Breast epithelium (tissue), 4 donors: ENCODE data around the gene DNAH10. TPM values are rescaled to one million over a fixed set of nuclear protein-coding genes. Genes with fewer than 3 reads are reported as not detected.

Source experiments
- DNase-seq, 2 donors: peaks; one replicate each; pipeline ENCODE4 v3.0.0-alpha.2; 2019; ENCODE audit warnings: low spot score in 2 of 2
- H3K27ac ChIP-seq, 2 donors: fragments of 200-600 bp; sonication (generic) in 1 of 2; one replicate each; pipeline ENCODE4 v1.5.1; 2016 to 2019; ENCODE audit warnings: mild to moderate bottlenecking in 1 of 2
- H3K27me3 ChIP-seq, 2 donors: fragments of 200-600 bp; sonication (generic) in 1 of 2; one replicate each; pipeline versions ENCODE4 v1.5.1 to v1.6.0; 2017 to 2019; ENCODE audit warnings: control low read depth in 1 of 2, mild to moderate bottlenecking in 1 of 2
- H3K36me3 ChIP-seq: fragments of 200-600 bp; one replicate; pipeline ENCODE4 v1.5.1; 2019
- H3K4me1 ChIP-seq, 2 donors: fragments of 200-600 bp; sonication (generic); one replicate each; pipeline ENCODE4 v1.5.1; 2016 to 2019; ENCODE audit warnings: control low read depth in 1 of 2
- H3K4me3 ChIP-seq, 3 donors: fragments of 200-600 bp; sonication (generic); 1 replicate in 2 of 3; 2 replicates in 1 of 3; pipeline ENCODE4 v1.5.1; 2016 to 2019; ENCODE audit warnings: mild to moderate bottlenecking in 3 of 3, moderate library complexity in 2 of 3
- H3K9me3 ChIP-seq, 2 donors: fragments of 200-600 bp; sonication (generic) in 1 of 2; one replicate each; pipeline ENCODE4 v1.5.1; 2016 to 2019; ENCODE audit warnings: control low read depth in 1 of 2
- CTCF ChIP-seq, 3 donors: fragments of 450-650 bp; IDR thresholded peaks; one replicate each; pipeline ENCODE4 v1.5.1; 2016 to 2017; ENCODE audit warnings: antibody characterized with exemption in 3 of 3, mild to moderate bottlenecking in 3 of 3, moderate library complexity in 3 of 3
- POLR2A ChIP-seq: fragments of 450-650 bp; IDR thresholded peaks from one replicate; pipeline ENCODE4 v1.6.1; 2016; ENCODE audit warnings: antibody characterized with exemption, mild to moderate bottlenecking, moderate library complexity
- POLR2AphosphoS5 ChIP-seq, 3 donors: sonication (generic); formaldehyde crosslinking; IDR thresholded peaks; one replicate each; pipeline ENCODE4 v1.6.1; 2017; ENCODE audit warnings: antibody characterized with exemption in 3 of 3
- intact Hi-C: fragments of 100-400 bp; cut with DNase I; formaldehyde crosslinking; loops from one replicate; pipeline ENCODE4 v1.15.1; 2023; ENCODE audit warnings: low total_unique reads
- total RNA-seq, 3 donors: library from RNA; depleted of rRNA; stranded (reverse); fragments of >200 nt; gene quantifications; one replicate each; pipeline ENCODE4 v1.1.0, GENCODE V29; 2016

Gene DNAH10
- total RNA-seq, 3 donors from 2014 or later, result under 0.01 to 0.44 (median 0.33) TPM

DNA sequence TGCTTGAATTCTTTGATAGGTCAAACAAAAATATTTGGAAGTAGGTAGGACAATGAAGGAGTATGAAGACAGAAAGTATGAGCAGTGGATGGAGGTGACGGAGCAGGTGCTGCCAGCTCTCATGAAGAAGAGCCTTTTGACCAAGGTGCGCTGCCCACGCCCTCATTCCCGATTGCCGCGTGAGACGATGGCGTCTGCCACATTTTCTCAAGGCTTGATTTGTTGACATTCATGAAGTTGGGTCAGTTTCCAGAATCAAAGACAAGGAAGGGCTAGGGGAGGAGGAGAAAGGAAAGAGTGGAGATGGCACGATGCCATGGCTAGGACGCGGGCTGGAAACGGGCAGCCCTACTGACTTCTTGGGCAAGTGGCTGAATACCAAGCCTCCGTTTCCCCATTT lies 37.1 kb downstream of the DNAH10 start:
- Histone ChIP-seq H3K36me3 (no peaks in the 10 kb centered on the region), H3K9me3 (no peaks in the 10 kb centered on the region), H3K27me3 (no peaks in the 10 kb centered on the region), H3K4me1 (no peaks in the 10 kb centered on the region), H3K27ac (no peak overlapping the region), H3K4me3 (no peak overlapping the region)
- TF ChIP-seq CTCF (IDR thresholded peaks at IDR 0.05) (no peak), POLR2A (no peak), POLR2AphosphoS5 (IDR thresholded peaks at IDR 0.05) (no peak)
- intact Hi-C loops, result no loop called here
- no peak for DNase-seq

- TF ChIP-seq POLR2AphosphoS5 (IDR thresholded peaks at IDR 0.05), result no peak
- TF ChIP-seq CTCF (IDR thresholded peaks at IDR 0.05), result peak in 1 of 3 donors; percentile 31
- Histone ChIP-seq H3K9me3 (no peaks in the 10 kb centered on the region), H3K4me3 (no peak overlapping the region), H3K27me3 (no peaks in the 10 kb centered on the region), H3K36me3 (no peaks in the 10 kb centered on the region), H3K4me1 (no peaks in the 10 kb centered on the region), H3K27ac (no peak overlapping the region)
- no peak for DNase-seq
- intact Hi-C loops, result no loop called here
Observed at GRCh38 chr12:123801573-123802178, 39.6 kb downstream of the DNAH10 start.

DNA sequence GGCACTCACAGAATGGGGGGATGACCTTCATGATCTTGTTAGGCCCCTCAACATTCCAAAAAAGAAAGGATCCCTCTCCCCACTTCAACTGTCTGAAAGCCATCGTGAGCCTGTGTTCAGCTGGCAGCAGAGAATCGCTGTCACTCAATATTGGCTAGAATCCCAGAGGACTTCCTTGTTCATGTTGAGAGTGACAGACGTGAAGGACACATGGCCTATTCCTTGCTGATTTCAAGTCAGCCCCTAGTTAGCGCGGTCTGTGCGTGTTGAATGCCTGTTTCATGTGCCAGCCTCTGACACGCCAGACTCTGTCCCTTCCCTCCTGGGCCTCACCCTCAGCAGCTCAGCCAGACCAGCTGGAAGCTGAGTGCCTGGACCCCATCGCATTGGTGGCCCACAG lies 43.1 kb downstream of the DNAH10 start:
- no peak overlapping the region for H3K27ac ChIP-seq
- no peak overlapping the region for H3K4me3 ChIP-seq
- H3K9me3 ChIP-seq, result no peaks in the 10 kb centered on the region
- TF ChIP-seq POLR2A, result no peak
- no peak for TF ChIP-seq CTCF (IDR thresholded peaks at IDR 0.05)
- no peak for TF ChIP-seq POLR2AphosphoS5 (IDR thresholded peaks at IDR 0.05)
- no peaks in the 10 kb centered on the region for H3K36me3 ChIP-seq
- intact Hi-C loops, result no loop called here
- no peaks in the 10 kb centered on the region for H3K4me1 ChIP-seq
- DNase-seq, result no peak
- no peaks in the 10 kb centered on the region for H3K27me3 ChIP-seq

- no peaks in the 10 kb centered on the region for H3K27me3 ChIP-seq
- intact Hi-C loops, result no loop called here
Observed at GRCh38 chr12:123807002-123807401, 44.9 kb downstream of the DNAH10 start.

DNA sequence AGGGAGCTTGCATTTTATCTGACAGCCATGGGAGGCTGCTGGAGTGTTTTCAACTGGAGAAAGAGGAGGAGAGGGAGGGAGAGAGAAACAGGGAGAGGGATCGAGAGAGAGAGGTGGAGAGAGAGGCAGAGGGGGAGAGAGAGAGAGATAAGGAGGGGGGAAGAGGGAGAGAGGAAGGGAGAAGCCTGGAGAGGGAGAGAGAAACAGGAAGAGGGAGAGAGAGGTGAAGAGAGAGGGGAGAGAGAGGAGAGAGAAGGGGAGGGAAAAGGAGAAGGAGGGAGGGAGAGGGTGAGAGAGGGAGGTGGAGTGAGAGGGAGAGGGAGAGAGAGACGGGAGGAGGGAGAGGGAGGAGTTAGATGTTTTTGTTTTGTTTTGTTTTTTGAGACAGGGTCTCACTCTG lies 45.6 kb downstream of the DNAH10 start:
- DNase-seq, result no peak
- intact Hi-C loops, result no loop called here
- Histone ChIP-seq H3K4me1 (no peaks in the 10 kb centered on the region), H3K27ac (no peak overlapping the region), H3K27me3 (no peaks in the 10 kb centered on the region), H3K36me3 (no peaks in the 10 kb centered on the region), H3K9me3 (no peaks in the 10 kb centered on the region), H3K4me3 (no peak overlapping the region)
- TF ChIP-seq POLR2A (no peak), CTCF (IDR thresholded peaks at IDR 0.05) (no peak), POLR2AphosphoS5 (IDR thresholded peaks at IDR 0.05) (no peak)

More at GRCh38 chr12:123807002-123807401, 44.9 kb downstream of the DNAH10 start:
- H3K36me3 ChIP-seq, result no peaks in the 10 kb centered on the region
- no peaks in the 10 kb centered on the region for H3K9me3 ChIP-seq
- no peaks in the 10 kb centered on the region for H3K4me1 ChIP-seq
- TF ChIP-seq CTCF (IDR thresholded peaks at IDR 0.05) (no peak), POLR2AphosphoS5 (IDR thresholded peaks at IDR 0.05) (no peak), POLR2A (no peak)
- DNase-seq, result no peak
- no peak overlapping the region for H3K27ac ChIP-seq
- H3K4me3 ChIP-seq, result no peak overlapping the region
